ENCODE measurements around the gene DVL2. TPM values are rescaled to one million over a fixed set of nuclear protein-coding genes. Genes with fewer than 3 reads are reported as not detected.

DVL2 gene
- total and polyA plus RNA-seq, 2 of the 13 experiments (the other 11 are each of a cell fraction or from before 2014, with no cell fraction given): 5.7 to 38.2 TPM

GRCh38 chr17:7213895-7214299 lies 20.4 kb downstream of the DVL2 start (continued):
- TF ChIP-seq ZHX2 (IDR thresholded peaks at IDR 0.05; ENCODE audit: low read depth): no peak
- no peak for TF ChIP-seq ZHX2 (CRISPR knock-in tag; IDR thresholded peaks at IDR 0.05; ENCODE audit: borderline replicate concordance)
- TF ChIP-seq HNRNPK (IDR thresholded peaks at IDR 0.05; ENCODE audit: low read depth, low read length, poor library complexity, severe bottlenecking): no peak
- TF ChIP-seq ZSCAN12 (CRISPR knock-in tag; IDR thresholded peaks at IDR 0.05): no peak
- no peak for TF ChIP-seq AHR (CRISPR knock-in tag; IDR thresholded peaks at IDR 0.05)

GRCh38 chr17:7211491-7212273 lies 22.6 kb downstream of the DVL2 start:
- no peak overlapping the region for H3K9ac ChIP-seq (ENCODE audit: insufficient read depth, low read depth, low read length)
- no peak overlapping the region for H2AFZ ChIP-seq (ENCODE audit: low read length)
- no peaks in the 10 kb centered on the region for H3K79me2 ChIP-seq (ENCODE audit: insufficient read depth, low read length)
- intact Hi-C loops (cut with micrococcal nuclease; ENCODE audit: unreplicated experiment) (loop anchor here (5.0 kb wide), 1 partner anchor 34 kb away; the partner anchor contains the start of gene ASGR1), in situ Hi-C loops (cut with HindIII; ENCODE audit: extremely low pct_ligation_motif_present, low pct_unique_long_range_greater_than_20kb) (no loop called here)
- FAIRE-seq: no peak
- H3K27ac ChIP-seq (ENCODE audit: extremely low read length, insufficient read depth, low read length): no peak overlapping the region
- no peak overlapping the region for H3K4me3 ChIP-seq (replicated peaks in 1 of 3; ENCODE audit: insufficient read depth in 1 of 3, low read depth in 2 of 3, low read length in 3 of 3)
- no peaks in the 10 kb centered on the region for H4K20me1 ChIP-seq (ENCODE audit: insufficient read depth, low read length)
- ATAC-seq: no peak
- peaks cover 30% of the 10 kb centered on the region for H3K4me1 ChIP-seq (ENCODE audit: insufficient read depth, low read length)
- POLR2A ChIA-PET: no interaction called here
- CTCF ChIA-PET (ENCODE audit: low intra/inter-chr PET ratio, low total read pairs): no interaction called here
- no peak for DNase-seq (ENCODE audit: low spot score)
- peaks cover 0 to 4% of the 10 kb centered on the region in 2 experiments; a peak in 2 of 5 replicates for H3K27me3 ChIP-seq (ENCODE audit: control insufficient read depth in 1 of 2, insufficient read depth in 2 of 2, low read length in 2 of 2)
- H3K4me2 ChIP-seq (ENCODE audit: low read depth, low read length): no peak overlapping the region
- no peaks in the 10 kb centered on the region for H3K36me3 ChIP-seq (replicated peaks in 1 of 2; ENCODE audit: control insufficient read depth in 1 of 2, insufficient read depth in 2 of 2, low read length in 2 of 2)
- H3K9me3 ChIP-seq (ENCODE audit: low read length): no peaks in the 10 kb centered on the region
- no TSS peak for BruUV-seq (replicated peaks)
- 79% methylated on average over 31 of the region's 37 CpGs for WGBS (ENCODE audit: low lambda C conversion rate)
- TF ChIP-seq TRIM24 (CRISPR knock-in tag; IDR thresholded peaks at IDR 0.05) (no peak), MEIS2 (CRISPR knock-in tag; IDR thresholded peaks at IDR 0.05) (no peak), DNMT1 (CRISPR knock-in tag; IDR thresholded peaks at IDR 0.05) (no peak), SAFB2 (CRISPR knock-in tag; IDR thresholded peaks at IDR 0.05; ENCODE audit: borderline replicate concordance, low read depth) (no peak), ARHGAP35 (CRISPR knock-in tag; IDR thresholded peaks at IDR 0.05; ENCODE audit: borderline replicate concordance) (no peak), HOXD1 (CRISPR knock-in tag; IDR thresholded peaks at IDR 0.05) (no peak), ZNF678 (CRISPR knock-in tag; IDR thresholded peaks at IDR 0.05) (no peak), SETDB1 (CRISPR knock-in tag; IDR thresholded peaks at IDR 0.05; ENCODE audit: borderline replicate concordance) (no peak), PRDM4 (CRISPR knock-in tag; IDR thresholded peaks at IDR 0.05; ENCODE audit: borderline replicate concordance) (no peak), ZNF160 (CRISPR knock-in tag; IDR thresholded peaks at IDR 0.05) (no peak)

All from HepG2 (cell line).